ENCODE results near the gene ZNF782.

DNA sequence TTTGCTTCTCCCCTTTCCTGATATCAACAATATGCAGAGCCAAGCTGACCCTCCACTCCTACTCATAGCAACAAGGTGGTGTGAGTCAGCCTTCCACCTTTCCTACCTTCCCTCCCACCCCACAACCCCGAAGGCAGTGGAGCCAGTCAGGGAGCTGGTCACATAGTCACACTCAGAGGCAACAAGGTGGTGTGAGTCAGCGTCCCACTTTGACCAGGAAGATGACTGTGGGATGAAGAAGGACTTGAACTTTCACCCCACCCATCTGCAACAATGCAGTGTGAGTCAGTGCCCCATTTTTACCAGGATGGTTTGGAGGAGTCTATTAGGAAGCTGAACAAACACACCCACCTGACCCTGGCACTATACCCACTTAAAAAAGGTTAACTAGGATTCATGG is 30.1 kb upstream of the ZNF782 start:
- no peak for TF ChIP-seq POLR2A (IDR thresholded peaks at IDR 0.05)
- no peak for TF ChIP-seq CTCF (IDR thresholded peaks at IDR 0.05)
